ENCODE data around the gene GPR3.

The GPR3 gene

GRCh38 chr1:27412502-27412901 lies 20.1 kb downstream of the GPR3 start:
- no peak for TF ChIP-seq CTCF (IDR thresholded peaks at IDR 0.05)
- Histone ChIP-seq H3K36me3 (ENCODE audit: control insufficient read depth, insufficient read depth, low read length) (no peaks in the 10 kb centered on the region), H3K27me3 (ENCODE audit: control insufficient read depth, insufficient read depth, low read length) (no peaks in the 10 kb centered on the region), H3K4me3 (ENCODE audit: low read depth, low read length) (no peak overlapping the region), H3K27ac (no peak overlapping the region), H3K4me2 (ENCODE audit: low read length) (no peak overlapping the region), H3K9me3 (ENCODE audit: control insufficient read depth, low read length) (no peaks in the 10 kb centered on the region), H3K79me2 (no peaks in the 10 kb centered on the region), H3K9ac (no peak overlapping the region), H2AFZ (no peak overlapping the region), H3K4me1 (peaks cover 9% of the 10 kb centered on the region)

DNA sequence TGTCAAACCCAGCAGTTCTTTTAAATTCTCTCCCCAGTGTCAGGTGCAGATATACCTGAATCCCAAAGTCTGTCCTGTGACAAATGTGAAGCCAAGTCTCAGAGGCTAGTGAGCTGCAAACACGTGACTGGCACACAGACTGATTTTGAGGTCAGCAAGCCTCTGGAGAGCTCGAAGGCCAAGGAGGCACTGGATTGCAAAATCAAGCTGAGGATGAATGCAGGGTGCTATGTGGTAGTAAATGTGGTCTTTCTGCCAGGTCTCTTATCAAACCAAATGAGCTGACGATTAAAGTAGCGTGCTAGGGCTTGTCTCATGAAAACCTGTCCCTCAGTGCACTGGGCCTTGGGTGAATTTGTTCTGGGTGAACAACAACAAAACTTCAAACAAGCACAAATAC lies 20.6 kb downstream of the GPR3 start:
- no peaks in the 10 kb centered on the region for H3K36me3 ChIP-seq (ENCODE audit: control insufficient read depth, insufficient read depth, low read length)
- no peaks in the 10 kb centered on the region for H3K79me2 ChIP-seq
- no peaks in the 10 kb centered on the region for H3K9me3 ChIP-seq (ENCODE audit: control insufficient read depth, low read length)
- no peak overlapping the region for H3K9ac ChIP-seq
- H3K4me2 ChIP-seq (ENCODE audit: low read length) = no peak overlapping the region
- no peak overlapping the region for H3K27ac ChIP-seq
- peaks cover 9% of the 10 kb centered on the region for H3K4me1 ChIP-seq
- H2AFZ ChIP-seq = no peak overlapping the region
- no peak overlapping the region for H3K4me3 ChIP-seq (ENCODE audit: low read depth, low read length)
- no peaks in the 10 kb centered on the region for H3K27me3 ChIP-seq (ENCODE audit: control insufficient read depth, insufficient read depth, low read length)
- TF ChIP-seq CTCF (IDR thresholded peaks at IDR 0.05) = no peak

- Histone ChIP-seq H3K27ac (no peak overlapping the region), H2AFZ (no peak overlapping the region), H3K4me3 (ENCODE audit: low read depth, low read length) (no peak overlapping the region), H3K9ac (no peak overlapping the region), H3K27me3 (ENCODE audit: control insufficient read depth, insufficient read depth, low read length) (no peaks in the 10 kb centered on the region), H3K4me1 (peaks cover 9% of the 10 kb centered on the region), H3K36me3 (ENCODE audit: control insufficient read depth, insufficient read depth, low read length) (no peaks in the 10 kb centered on the region), H3K9me3 (ENCODE audit: control insufficient read depth, low read length) (no peaks in the 10 kb centered on the region), H3K79me2 (no peaks in the 10 kb centered on the region), H3K4me2 (ENCODE audit: low read length) (no peak overlapping the region)
- TF ChIP-seq CTCF (IDR thresholded peaks at IDR 0.05) = no peak
Measured at GRCh38 chr1:27414091-27414490, 21.7 kb downstream of the GPR3 start.

DNA sequence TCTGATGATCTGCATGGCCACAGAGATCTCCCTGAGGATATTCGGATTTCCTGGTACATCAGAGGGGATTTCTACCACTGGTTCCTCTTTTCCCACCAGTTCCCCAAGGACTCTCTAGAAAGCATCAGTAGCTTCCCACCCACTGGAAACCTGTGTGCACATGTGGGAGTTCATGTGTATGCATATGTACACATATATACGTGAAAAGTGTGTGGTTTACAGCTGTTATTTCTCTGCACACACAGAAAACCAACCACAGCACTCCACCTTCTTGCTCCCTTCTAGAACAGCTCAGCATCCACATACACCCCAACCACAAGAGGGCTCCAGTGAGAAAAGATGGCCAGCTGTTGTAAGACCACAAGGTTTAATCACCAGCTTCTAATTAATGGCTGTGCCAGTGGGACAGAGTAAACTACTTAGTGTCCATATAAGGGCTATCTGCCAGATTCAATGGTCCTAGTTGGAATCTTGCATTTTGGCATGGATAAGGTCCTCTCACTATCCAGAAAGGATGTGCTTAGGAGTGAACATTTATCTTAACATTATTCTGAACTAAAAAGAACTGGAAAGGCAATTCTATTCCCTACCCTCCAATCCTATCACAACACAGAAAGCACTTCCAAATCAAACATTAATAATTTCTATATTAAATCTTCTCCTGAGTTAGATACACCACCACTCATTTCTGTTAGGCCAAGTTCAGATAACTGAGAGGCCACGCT lies 24.1 kb downstream of the GPR3 start:
- Histone ChIP-seq H3K79me2 (peaks cover 4% of the 10 kb centered on the region), H3K9me3 (ENCODE audit: control insufficient read depth, low read length) (no peaks in the 10 kb centered on the region), H3K4me3 (ENCODE audit: low read depth, low read length) (no peak overlapping the region), H3K4me2 (ENCODE audit: low read length) (no peak overlapping the region), H3K36me3 (ENCODE audit: control insufficient read depth, insufficient read depth, low read length) (no peaks in the 10 kb centered on the region), H3K27ac (no peak overlapping the region), H3K9ac (no peak overlapping the region), H3K27me3 (ENCODE audit: control insufficient read depth, insufficient read depth, low read length) (no peaks in the 10 kb centered on the region), H2AFZ (no peak overlapping the region), H3K4me1 (peaks cover 9% of the 10 kb centered on the region)
- peak; percentile 46 for TF ChIP-seq CTCF (IDR thresholded peaks at IDR 0.05)

GRCh38 chr1:27417713-27418112 lies 25.3 kb downstream of the GPR3 start:
- no peaks in the 10 kb centered on the region for H3K36me3 ChIP-seq (ENCODE audit: control insufficient read depth, insufficient read depth, low read length)
- no peak overlapping the region for H3K27ac ChIP-seq
- no peak overlapping the region for H2AFZ ChIP-seq
- no peaks in the 10 kb centered on the region for H3K27me3 ChIP-seq (ENCODE audit: control insufficient read depth, insufficient read depth, low read length)
- TF ChIP-seq CTCF (IDR thresholded peaks at IDR 0.05) = no peak
- H3K4me2 ChIP-seq (ENCODE audit: low read length) = no peak overlapping the region
- peaks cover 4% of the 10 kb centered on the region for H3K79me2 ChIP-seq
- H3K9ac ChIP-seq = no peak overlapping the region
- H3K4me1 ChIP-seq = peaks cover 9% of the 10 kb centered on the region
- H3K4me3 ChIP-seq (ENCODE audit: low read depth, low read length) = no peak overlapping the region
- H3K9me3 ChIP-seq (ENCODE audit: control insufficient read depth, low read length) = no peaks in the 10 kb centered on the region
